ENCODE measurements around the gene ARRB1. TPM values are rescaled to one million over a fixed set of nuclear protein-coding genes. Genes with fewer than 3 reads are reported as not detected.

The ARRB1 gene
- total RNA-seq (2022; extraction: Qiagen RNA extraction): 16.2 to 30.9 TPM (median 29.5 TPM) in 5 replicates

DNA sequence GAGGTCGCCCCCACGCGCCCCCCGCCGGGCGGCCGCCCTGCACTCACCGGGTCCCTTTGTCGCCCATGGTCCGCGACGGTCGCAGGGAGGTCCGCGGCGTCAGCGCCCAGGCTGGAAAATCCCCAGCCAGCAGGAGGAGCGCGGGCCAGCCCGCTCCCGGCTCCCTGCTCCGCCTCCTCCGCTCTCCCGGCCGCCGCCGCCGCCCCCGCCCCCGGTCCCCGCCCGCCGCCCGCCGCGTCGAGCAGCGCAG, at the start of gene ARRB1:
TSS of gene ARRB1 (minus strand) at position 121 of the 250 bp plus-strand sequence. CDS start at position 67, 54 bp downstream.

DNA sequence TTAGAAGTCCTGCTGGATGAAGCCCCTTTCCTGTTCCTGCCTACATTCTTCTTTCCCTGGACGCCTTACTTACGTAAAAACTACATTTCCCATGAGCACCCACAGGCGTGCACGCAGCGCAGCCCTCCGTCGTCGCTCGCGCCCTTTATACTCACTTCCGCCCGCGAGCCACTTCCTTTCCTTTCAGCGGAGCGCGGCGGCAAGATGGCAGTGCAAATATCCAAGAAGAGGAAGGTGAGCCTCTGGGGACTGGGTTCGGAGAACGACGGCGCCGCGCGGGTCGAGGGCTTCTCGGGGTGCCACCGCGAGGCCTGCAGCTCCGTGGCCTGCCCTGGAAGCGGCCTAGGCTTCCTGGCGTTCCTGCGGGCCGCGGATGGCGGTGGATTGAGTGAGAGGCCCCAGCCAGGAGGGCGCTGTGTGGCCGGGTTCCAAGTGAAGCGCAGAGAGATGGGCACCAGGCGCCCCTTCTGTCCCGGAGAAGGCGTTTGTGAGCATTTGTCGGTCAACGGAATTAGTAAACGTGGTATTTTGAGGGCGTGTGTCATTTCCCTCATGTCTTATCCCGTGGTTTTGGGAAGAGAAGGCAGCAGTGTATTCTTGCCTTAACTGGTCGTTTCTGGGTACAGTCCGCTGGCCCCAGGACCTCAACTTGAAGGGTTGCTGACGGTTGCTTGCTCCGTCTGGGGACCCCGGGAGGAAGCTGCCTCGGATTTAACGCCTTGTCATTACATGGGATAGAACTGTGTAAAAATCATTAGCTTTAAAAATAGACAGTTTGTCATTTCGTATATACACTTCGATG, 48.1 kb upstream of the ARRB1 start, which contains the start of gene RPS3:
TSS of gene RPS3 (plus strand) at position 175 of the 802 bp plus-strand sequence. CDS start at position 205, 30 bp downstream.

DNA sequence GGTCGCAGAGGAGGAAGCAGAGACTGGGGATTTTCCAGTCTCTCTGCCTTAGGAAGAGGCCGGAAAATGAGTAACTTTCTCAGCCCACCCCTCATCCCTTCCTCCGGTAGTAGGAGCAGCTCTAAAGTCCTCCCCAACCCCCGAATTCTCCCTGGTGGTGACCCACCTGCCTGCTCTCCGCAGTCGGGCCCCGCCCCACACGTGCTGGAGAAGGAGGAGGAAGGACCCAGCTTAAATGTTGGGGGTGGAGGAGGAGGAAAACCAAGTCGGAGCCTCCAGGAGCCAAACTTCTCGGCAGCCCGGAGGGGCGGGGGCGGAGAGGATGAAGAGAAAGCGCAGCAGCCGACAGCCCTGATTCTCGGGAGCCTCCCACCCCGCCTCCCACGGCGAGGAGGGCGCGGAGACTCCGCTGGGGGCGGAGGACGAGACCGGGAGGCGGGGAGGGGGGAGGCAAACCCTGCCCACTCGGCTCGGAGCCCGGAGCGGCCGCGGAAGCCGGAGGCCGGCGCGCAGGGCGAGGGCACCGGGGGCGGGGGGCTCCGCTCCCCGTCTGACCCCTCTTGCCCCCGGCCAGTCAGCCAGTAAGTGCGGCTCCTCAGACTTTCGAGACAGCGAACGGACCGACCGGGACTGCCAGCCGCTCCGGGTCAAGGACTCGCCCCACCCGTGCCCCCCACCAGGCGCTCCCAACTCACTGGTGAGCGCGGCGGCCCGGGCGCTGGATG, 111.0 kb downstream of the ARRB1 start, which contains the start of gene TPBGL:
TSS of gene TPBGL (plus strand) at position 464 of the 725 bp plus-strand sequence. CDS start 276 bp downstream, outside the sequence.

Other genes starting within 250 kb of the ARRB1 start
- gene SLCO2B1, start 200.6 kb downstream of the ARRB1 start, total RNA-seq (2022; extraction: Qiagen RNA extraction): 3.4 to 4.5 TPM (median 3.5 TPM) in 5 replicates
- gene TPBGL, start 110.9 kb downstream of the ARRB1 start, total RNA-seq (2022; extraction: Qiagen RNA extraction): 0.16 to 0.26 TPM (median 0.19 TPM) in 5 replicates
- 3,250 to 4,590 TPM (median 3,325 TPM) in 5 replicates for gene RPS3, start 47.9 kb upstream of the ARRB1 start, total RNA-seq (2022; extraction: Qiagen RNA extraction)
- gene KLHL35, start 81.5 kb upstream of the ARRB1 start, total RNA-seq (2022; extraction: Qiagen RNA extraction): 0.87 to 1.3 TPM (median 0.98 TPM) in 5 replicates
- 7.0 to 14.7 TPM (median 12.1 TPM) in 5 replicates for gene GDPD5, start 174.3 kb upstream of the ARRB1 start, total RNA-seq (2022; extraction: Qiagen RNA extraction)
- 63.3 to 93.2 TPM (median 84.5 TPM) in 5 replicates for gene SERPINH1, start 210.6 kb upstream of the ARRB1 start, total RNA-seq (2022; extraction: Qiagen RNA extraction)

Data from A549 treated with dexamethasone at 1 μM for 4 hours (cell line).